Activated CD4-positive, alpha-beta memory T cell treated with anti-CD3 and anti-CD28 coated beads, Interleukin-2, amount 10 ng/mL, durations not matched to agents 7 days and 5 days (primary cell): Measurements from ENCODE around the gene EBF3. TPM values are rescaled to one million over a fixed set of nuclear protein-coding genes. Genes with fewer than 3 reads are reported as not detected.

Source experiments
- CTCF ChIA-PET: fragments of 350-600 bp; sonication (Branson Sonifier 250); formaldehyde crosslinking; loops from one replicate; lab custom pipeline; 2021; ENCODE audit warnings: antibody characterized with exemption, inconsistent platforms; lab: Charles Lee
- POLR2A ChIA-PET: fragments of 350-600 bp; sonication (Branson Sonifier 250); formaldehyde crosslinking; loops from one replicate; lab custom pipeline; 2021; ENCODE audit warnings: antibody characterized with exemption; lab: Charles Lee
- DNase-seq: peaks from one replicate; pipeline ENCODE4 v3.0.0-alpha.2; 2020
- H3K27ac Mint-ChIP-seq: one replicate; pipeline ENCODE4 v1.8.0; 2021; ENCODE audit warnings: mild to moderate bottlenecking, mixed read lengths
- H3K27me3 Mint-ChIP-seq: one replicate; pipeline ENCODE4 v1.8.0; 2021; ENCODE audit warnings: mixed read lengths
- H3K36me3 Mint-ChIP-seq: one replicate; pipeline ENCODE4 v1.8.0; 2021; ENCODE audit warnings: low read depth, mixed read lengths
- H3K4me1 Mint-ChIP-seq: one replicate; pipeline ENCODE4 v1.8.0; 2021; ENCODE audit warnings: mixed read lengths
- H3K4me3 Mint-ChIP-seq: one replicate; pipeline ENCODE4 v1.8.0; 2021; ENCODE audit warnings: mild to moderate bottlenecking, mixed read lengths
- H3K9me3 Mint-ChIP-seq: one replicate; pipeline ENCODE4 v1.8.0; 2021; ENCODE audit warnings: mixed read lengths
- total RNA-seq, 2 experiments: library from RNA; stranded (reverse); gene quantifications; one replicate each; pipeline ENCODE4 v1.2.3, GENCODE V29; 2021

The EBF3 gene
- total RNA-seq, 2 experiments from 2014 or later = not detected

GRCh38 chr10:129941199-129942018 lies 22.7 kb downstream of the EBF3 start:
- Mint-ChIP-seq H3K4me1 (no peaks in the 10 kb centered on the region), H3K9me3 (no peaks in the 10 kb centered on the region), H3K27me3 (no peaks in the 10 kb centered on the region), H3K36me3 (no peaks in the 10 kb centered on the region), H3K4me3 (no peak overlapping the region), H3K27ac (no peak overlapping the region)
- POLR2A ChIA-PET = no interaction called here
- DNase-seq = no peak
- CTCF ChIA-PET = no interaction called here

GRCh38 chr10:129940617-129941198 lies 23.4 kb downstream of the EBF3 start:
- ChIA-PET CTCF (no interaction called here), POLR2A (no interaction called here)
- no peak overlapping the region for H3K4me3 Mint-ChIP-seq
- H3K27me3 Mint-ChIP-seq = no peaks in the 10 kb centered on the region
- H3K27ac Mint-ChIP-seq = no peak overlapping the region
- no peak for DNase-seq
- no peaks in the 10 kb centered on the region for H3K4me1 Mint-ChIP-seq
- no peaks in the 10 kb centered on the region for H3K36me3 Mint-ChIP-seq
- no peaks in the 10 kb centered on the region for H3K9me3 Mint-ChIP-seq

GRCh38 chr10:129939416-129940275 lies 24.4 kb downstream of the EBF3 start:
- POLR2A ChIA-PET = no interaction called here
- CTCF ChIA-PET = no interaction called here
- H3K9me3 Mint-ChIP-seq = no peaks in the 10 kb centered on the region

GRCh38 chr10:129938460-129938859 lies 25.6 kb downstream of the EBF3 start:
- CTCF ChIA-PET = no interaction called here
- H3K4me3 Mint-ChIP-seq = no peak overlapping the region
- H3K27ac Mint-ChIP-seq = no peak overlapping the region
- no peaks in the 10 kb centered on the region for H3K36me3 Mint-ChIP-seq
- H3K4me1 Mint-ChIP-seq = no peaks in the 10 kb centered on the region
- H3K9me3 Mint-ChIP-seq = no peaks in the 10 kb centered on the region
- DNase-seq = no peak
- POLR2A ChIA-PET = no interaction called here
- no peaks in the 10 kb centered on the region for H3K27me3 Mint-ChIP-seq

More at GRCh38 chr10:129939416-129940275, 24.4 kb downstream of the EBF3 start:
- no peak overlapping the region for H3K27ac Mint-ChIP-seq
- H3K27me3 Mint-ChIP-seq = no peaks in the 10 kb centered on the region
- no peak overlapping the region for H3K4me3 Mint-ChIP-seq
- no peaks in the 10 kb centered on the region for H3K36me3 Mint-ChIP-seq
- no peak for DNase-seq
- no peaks in the 10 kb centered on the region for H3K4me1 Mint-ChIP-seq

- ChIA-PET POLR2A (no interaction called here), CTCF (no interaction called here)
- no peak for DNase-seq
- no peak overlapping the region for H3K4me3 Mint-ChIP-seq
- H3K27ac Mint-ChIP-seq = no peak overlapping the region
- H3K4me1 Mint-ChIP-seq = no peaks in the 10 kb centered on the region
- no peaks in the 10 kb centered on the region for H3K9me3 Mint-ChIP-seq
- H3K36me3 Mint-ChIP-seq = no peaks in the 10 kb centered on the region
- H3K27me3 Mint-ChIP-seq = no peaks in the 10 kb centered on the region
Observed at GRCh38 chr10:129937351-129937751, 26.7 kb downstream of the EBF3 start.

- H3K27me3 Mint-ChIP-seq = no peaks in the 10 kb centered on the region
- no peaks in the 10 kb centered on the region for H3K4me1 Mint-ChIP-seq
- H3K9me3 Mint-ChIP-seq = no peaks in the 10 kb centered on the region
- DNase-seq = no peak
- CTCF ChIA-PET = no interaction called here
- no peaks in the 10 kb centered on the region for H3K36me3 Mint-ChIP-seq
- POLR2A ChIA-PET = no interaction called here
- H3K27ac Mint-ChIP-seq = no peak overlapping the region
- no peak overlapping the region for H3K4me3 Mint-ChIP-seq
Observed at GRCh38 chr10:129936923-129937300, 27.2 kb downstream of the EBF3 start.

GRCh38 chr10:129936266-129936922 lies 27.7 kb downstream of the EBF3 start:
- Mint-ChIP-seq H3K27ac (no peak overlapping the region), H3K4me3 (no peak overlapping the region), H3K36me3 (no peaks in the 10 kb centered on the region), H3K4me1 (no peaks in the 10 kb centered on the region), H3K9me3 (no peaks in the 10 kb centered on the region), H3K27me3 (no peaks in the 10 kb centered on the region)
- ChIA-PET POLR2A (no interaction called here), CTCF (no interaction called here)
- no peak for DNase-seq

- Mint-ChIP-seq H3K4me1 (no peaks in the 10 kb centered on the region), H3K36me3 (no peaks in the 10 kb centered on the region), H3K27ac (no peak overlapping the region), H3K9me3 (no peaks in the 10 kb centered on the region), H3K4me3 (no peak overlapping the region), H3K27me3 (no peaks in the 10 kb centered on the region)
- CTCF ChIA-PET = no interaction called here
- POLR2A ChIA-PET = no interaction called here
- DNase-seq = no peak
Observed at GRCh38 chr10:129935867-129936152, 28.3 kb downstream of the EBF3 start.

GRCh38 chr10:129935102-129935866 lies 28.8 kb downstream of the EBF3 start:
- no peaks in the 10 kb centered on the region for H3K36me3 Mint-ChIP-seq
- H3K9me3 Mint-ChIP-seq = no peaks in the 10 kb centered on the region
- no peaks in the 10 kb centered on the region for H3K27me3 Mint-ChIP-seq
- DNase-seq = no peak
- ChIA-PET CTCF (interaction anchor here (1.4 kb wide), 1 partner anchor 46 kb away, joined by 3 read pairs; no protein-coding TSS in a partner anchor), POLR2A (no interaction called here)
- no peak overlapping the region for H3K4me3 Mint-ChIP-seq
- no peak overlapping the region for H3K27ac Mint-ChIP-seq
- no peaks in the 10 kb centered on the region for H3K4me1 Mint-ChIP-seq

GRCh38 chr10:129934196-129934925 lies 29.7 kb downstream of the EBF3 start:
- Mint-ChIP-seq H3K36me3 (no peaks in the 10 kb centered on the region), H3K4me1 (no peaks in the 10 kb centered on the region), H3K27me3 (no peaks in the 10 kb centered on the region), H3K27ac (no peak overlapping the region), H3K9me3 (no peaks in the 10 kb centered on the region), H3K4me3 (no peak overlapping the region)
- POLR2A ChIA-PET = no interaction called here
- no peak for DNase-seq
- CTCF ChIA-PET = interaction anchor here (1.4 kb wide), 1 partner anchor 46 kb away, joined by 3 read pairs; no protein-coding TSS in a partner anchor

- DNase-seq = no peak
- H3K4me3 Mint-ChIP-seq = no peak overlapping the region
- H3K27me3 Mint-ChIP-seq = no peaks in the 10 kb centered on the region
- no peak overlapping the region for H3K27ac Mint-ChIP-seq
- POLR2A ChIA-PET = no interaction called here
- no peaks in the 10 kb centered on the region for H3K4me1 Mint-ChIP-seq
- CTCF ChIA-PET = no interaction called here
- H3K36me3 Mint-ChIP-seq = no peaks in the 10 kb centered on the region
- H3K9me3 Mint-ChIP-seq = no peaks in the 10 kb centered on the region
Observed at GRCh38 chr10:129933456-129934092, 30.5 kb downstream of the EBF3 start.
